HTERT RPE-1 (cell line): ENCODE data around the gene CPN1.
"Not testable (repeated sequence)": the region's sequence is repeated elsewhere in the genome, so short reads cannot be mapped to it uniquely, and the experiment has no call there.

Source experiments
- in situ Hi-C: fragments of 300-500 bp; cut with MboI; formaldehyde crosslinking; loops from 4 replicates; pipeline ENCODE4 v1.14.3; 2020; ENCODE audit warnings: low sequenced_read_pairs

CPN1 gene

DNA sequence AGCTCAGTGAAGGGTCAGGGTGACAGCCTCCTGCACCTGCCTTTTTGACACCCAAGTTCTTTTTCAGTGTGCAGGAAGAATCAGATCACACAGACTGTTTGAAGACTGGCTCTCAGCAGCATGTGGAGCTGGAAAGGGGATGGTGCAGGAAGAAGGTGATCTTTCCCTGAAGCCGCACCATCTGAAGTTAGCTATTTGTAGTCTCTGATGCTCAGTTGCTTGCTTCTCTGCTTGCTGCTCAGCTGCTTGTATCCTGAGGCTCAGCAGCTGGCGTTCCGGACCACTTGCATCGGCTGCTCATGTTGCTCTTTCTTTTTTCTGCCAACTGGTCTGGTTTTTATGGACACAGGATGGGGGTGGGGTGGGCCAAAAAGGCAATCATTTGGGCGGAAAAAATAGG lies 56.1 kb downstream of the CPN1 start:
- in situ Hi-C loops = no loop called here

DNA sequence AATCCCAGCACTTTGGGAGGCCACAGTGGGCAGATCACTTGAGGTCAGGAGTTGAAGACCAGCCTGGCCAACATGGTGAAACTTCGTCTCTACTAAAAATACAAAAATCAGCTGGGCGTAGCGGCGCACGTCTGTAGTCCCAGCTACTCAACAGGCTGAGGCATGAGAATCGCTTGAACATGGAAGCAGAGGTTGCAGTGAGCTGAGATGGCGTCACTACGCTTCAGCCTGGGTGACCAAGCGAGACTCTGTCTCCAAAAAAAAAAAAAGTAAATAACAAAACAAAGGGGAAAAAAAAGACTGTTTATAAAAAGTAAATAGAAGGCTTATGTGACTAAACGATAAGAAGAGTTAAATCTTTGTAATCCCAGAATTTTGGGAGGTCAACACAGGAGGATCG lies 56.9 kb downstream of the CPN1 start:
- in situ Hi-C loops = no loop called here

GRCh38 chr10:100022403-100022802 lies 59.3 kb downstream of the CPN1 start:
- in situ Hi-C loops = no loop called here

GRCh38 chr10:100021322-100021721 lies 60.3 kb downstream of the CPN1 start:
- in situ Hi-C loops = no loop called here

GRCh38 chr10:100020886-100021253 lies 60.8 kb downstream of the CPN1 start:
- in situ Hi-C loops = no loop called here

DNA sequence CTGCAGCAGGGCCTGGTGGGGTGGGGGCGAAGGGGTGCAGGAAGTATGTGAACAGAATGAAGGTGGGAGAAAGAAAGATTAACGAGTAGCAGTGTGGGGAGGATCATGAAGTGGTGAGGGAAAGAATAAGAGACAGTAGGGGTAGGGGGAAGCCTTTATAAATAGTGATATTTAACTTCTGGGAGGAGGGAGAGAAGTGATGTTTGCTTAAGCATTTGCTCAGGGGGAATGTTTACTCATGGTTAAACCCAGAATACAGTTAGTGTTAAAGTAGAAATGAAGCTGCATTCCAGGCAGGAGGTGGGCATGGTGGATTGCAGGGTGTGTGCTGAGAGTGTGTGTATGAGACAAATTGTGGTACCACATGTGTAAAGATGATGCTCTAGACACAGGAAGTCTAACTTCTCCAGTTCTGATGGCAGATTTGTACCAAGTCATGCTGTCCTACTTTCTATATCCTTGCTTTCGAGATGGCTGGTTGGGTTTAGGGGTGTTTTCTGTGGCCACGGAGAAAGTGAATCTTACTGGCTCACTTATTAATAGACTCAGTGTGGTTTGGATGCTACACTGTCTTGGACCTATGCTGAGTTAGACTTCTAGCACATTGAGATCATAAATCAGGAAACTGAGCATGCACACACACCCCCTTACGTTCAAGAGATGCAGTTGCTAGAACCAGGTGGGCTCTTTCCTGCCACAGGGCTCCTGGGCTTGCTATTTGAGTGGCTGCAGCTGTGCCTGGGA lies 61.4 kb downstream of the CPN1 start:
- in situ Hi-C loops = no loop called here

DNA sequence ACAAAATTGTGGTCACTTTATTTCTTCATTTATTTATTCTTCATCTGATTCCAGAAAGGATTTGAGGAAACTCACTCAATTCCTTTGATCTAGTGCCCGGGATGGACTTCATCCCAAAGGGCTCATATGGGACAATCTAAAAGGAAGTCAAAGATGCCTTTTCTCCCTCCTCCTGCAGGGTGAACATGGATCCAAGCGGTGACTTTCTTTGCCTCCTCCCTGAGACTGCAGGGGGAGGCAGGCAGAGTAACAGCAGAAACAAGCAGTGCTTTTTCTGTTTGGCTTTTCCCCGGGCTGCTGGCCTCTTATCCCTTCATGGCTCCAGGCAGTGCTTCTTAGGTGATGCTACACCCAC lies 61.9 kb downstream of the CPN1 start:
- in situ Hi-C loops = no loop called here

DNA sequence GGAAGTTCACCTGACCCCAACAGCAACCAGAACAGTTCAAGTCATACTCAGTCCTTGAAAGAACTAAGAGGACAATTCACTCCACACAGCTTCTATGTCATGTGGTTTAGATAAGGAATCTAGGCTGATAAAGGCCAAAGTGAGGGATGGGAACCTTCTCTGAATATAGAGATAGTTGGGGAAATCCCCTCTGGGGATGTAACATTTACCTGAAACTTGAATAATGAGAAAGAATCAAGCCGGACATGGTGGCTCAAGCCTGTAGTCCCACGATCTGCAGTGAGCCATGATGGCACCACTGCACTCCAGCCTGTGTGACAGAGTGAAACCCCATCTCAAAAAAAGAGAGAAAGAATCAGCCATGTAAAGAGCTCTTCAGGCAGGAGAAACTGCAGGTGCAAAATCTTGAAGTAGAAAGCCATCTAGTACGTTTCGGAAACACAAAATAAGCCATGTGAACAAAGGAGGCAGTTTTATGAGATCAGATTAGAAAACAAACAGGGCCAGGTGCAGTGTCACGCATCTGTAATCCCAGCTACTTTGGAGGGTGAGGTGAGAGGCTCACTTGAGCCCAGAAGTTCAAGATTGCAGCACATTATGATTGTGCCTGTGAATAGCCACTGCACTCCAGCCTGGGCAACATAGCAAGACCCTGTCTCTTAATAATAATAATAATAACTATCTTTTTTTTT lies 67.5 kb downstream of the CPN1 start:
- in situ Hi-C loops = no loop called here

- in situ Hi-C loops = no loop called here
Measured at GRCh38 chr10:100013621-100014020, 68.0 kb downstream of the CPN1 start.

GRCh38 chr10:100011906-100012305 lies 69.8 kb downstream of the CPN1 start:
- in situ Hi-C loops = not testable (repeated sequence)

DNA sequence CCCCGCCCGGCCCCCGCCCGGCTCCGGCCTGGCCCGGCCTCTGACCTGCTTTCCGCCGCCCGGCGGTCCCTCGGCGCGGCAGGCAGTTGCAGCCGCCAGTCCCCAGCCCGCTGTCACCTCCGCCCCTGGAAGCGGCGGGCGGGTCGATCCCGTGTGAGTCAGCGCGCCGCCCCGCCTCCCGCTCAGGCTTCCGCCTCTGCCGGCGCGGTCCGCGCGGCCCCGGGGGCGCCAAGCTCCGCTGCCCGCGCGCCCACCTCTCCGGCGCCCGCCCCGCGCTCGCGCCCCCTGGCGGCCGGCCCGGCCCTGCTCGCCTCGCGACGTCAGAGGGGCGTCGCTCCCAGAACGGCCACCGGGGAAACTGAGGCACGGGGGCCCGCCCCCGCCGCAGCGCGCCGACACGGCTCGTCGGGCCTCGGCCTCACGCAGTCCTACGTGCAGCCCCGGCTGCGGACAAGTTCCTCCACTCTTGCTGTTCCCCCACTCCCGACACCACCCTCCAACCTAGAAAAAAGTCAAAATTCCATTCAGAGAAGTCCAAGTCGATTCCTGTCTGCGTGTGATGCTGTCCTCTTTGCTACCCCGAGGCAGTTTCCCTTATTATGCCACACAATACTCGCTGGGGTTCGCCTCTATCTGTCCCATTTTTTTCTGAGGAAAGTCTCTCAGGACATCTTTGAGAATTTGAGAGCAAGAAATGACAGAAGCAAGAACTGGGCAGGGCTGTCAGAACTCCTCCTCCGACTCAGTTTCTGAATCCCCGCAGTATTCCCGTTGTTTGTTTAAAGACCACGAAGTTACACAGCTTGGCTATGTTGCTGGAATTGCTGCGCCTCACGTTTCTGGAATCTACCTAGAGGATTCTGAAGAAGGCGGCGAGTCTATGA lies 71.6 kb downstream of the CPN1 start, which contains the start of gene DNMBP:
TSS of gene DNMBP (minus strand) at position 155 of the 884 bp plus-strand sequence. CDS start 37,823 bp downstream, outside the sequence.
- in situ Hi-C loops = no loop called here

DNA sequence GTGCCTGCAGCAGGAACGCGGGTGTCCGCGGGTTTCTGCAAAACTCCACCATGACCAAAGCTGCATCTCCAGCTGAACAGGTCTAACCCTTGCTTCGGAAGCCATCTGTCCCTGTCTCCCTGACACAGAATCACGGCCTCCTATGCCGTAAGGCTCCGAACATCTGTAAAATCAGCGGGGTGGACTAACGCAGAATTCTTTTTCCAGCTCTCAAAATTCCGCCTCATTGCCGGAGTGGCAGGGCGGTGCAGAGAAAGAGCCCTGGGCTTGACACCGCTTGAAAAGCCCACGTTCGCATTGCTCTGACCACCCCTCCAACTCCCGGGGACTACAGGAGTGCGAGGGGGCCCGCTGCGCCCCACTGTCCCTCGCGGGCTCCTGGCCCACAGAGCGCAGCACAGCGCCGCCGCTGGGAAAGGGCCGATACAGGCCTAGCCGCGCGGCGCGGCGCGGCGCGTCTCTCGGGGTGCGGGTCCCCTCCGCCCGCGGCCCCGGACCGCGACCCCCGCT lies 72.3 kb downstream of the CPN1 start:
- in situ Hi-C loops = no loop called here

GRCh38 chr10:100008708-100009282 lies 72.9 kb downstream of the CPN1 start:
- in situ Hi-C loops = no loop called here

DNA sequence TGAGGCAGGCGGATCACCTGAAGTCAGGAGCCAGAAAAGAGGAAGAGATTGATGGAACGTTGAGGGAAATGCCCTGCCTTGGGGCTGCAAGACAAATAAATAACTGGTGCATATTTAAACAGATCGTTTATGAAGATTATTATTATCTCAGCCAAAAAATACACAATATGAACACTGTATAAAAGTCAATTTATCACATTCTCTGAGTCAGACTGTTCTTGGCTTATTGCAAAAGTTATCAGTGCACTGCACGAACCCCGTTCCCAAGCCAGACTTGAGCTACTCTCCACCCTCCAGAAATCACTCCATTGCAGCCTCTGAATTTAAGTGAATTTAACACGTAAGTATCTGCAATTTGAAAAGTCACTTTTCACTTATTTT lies 73.5 kb downstream of the CPN1 start:
- in situ Hi-C loops = no loop called here

- in situ Hi-C loops = no loop called here
Measured at GRCh38 chr10:100007231-100008141, 74.2 kb downstream of the CPN1 start.

GRCh38 chr10:100006243-100006886 lies 75.3 kb downstream of the CPN1 start:
- in situ Hi-C loops = no loop called here

GRCh38 chr10:100004805-100005510 lies 76.7 kb downstream of the CPN1 start:
- in situ Hi-C loops = no loop called here

- in situ Hi-C loops = no loop called here
Measured at GRCh38 chr10:100000109-100000644, 81.5 kb downstream of the CPN1 start.
